NCI-H345 (cell line): ENCODE data around the gene ST8SIA5.

Experiments used
- DNase-seq: peaks from one replicate; lab custom pipeline; 2025; lab: John Stamatoyannopoulos, UW

ST8SIA5 gene

DNA sequence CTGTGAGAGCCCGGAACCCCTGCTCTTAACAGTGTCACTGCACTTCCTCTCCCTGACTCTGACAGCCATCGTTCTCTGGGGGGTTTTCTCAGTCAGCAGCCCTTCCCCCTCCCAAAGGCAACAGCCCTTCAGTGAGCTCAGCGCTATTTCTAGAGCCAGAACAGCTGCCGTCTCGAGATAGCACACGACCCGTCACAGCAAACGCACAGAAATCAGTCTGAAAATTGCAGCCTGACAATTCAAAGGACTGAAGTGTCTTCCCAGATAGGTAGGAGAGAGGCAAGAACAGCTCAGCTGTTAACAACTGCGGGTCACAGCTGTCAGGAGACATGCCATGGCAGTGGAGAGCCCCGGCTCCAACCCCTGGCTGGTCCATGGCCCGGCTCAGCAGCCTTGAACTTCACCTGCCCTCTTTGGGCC, 45.4 kb downstream of the ST8SIA5 start:
- DNase-seq, result no peak

DNA sequence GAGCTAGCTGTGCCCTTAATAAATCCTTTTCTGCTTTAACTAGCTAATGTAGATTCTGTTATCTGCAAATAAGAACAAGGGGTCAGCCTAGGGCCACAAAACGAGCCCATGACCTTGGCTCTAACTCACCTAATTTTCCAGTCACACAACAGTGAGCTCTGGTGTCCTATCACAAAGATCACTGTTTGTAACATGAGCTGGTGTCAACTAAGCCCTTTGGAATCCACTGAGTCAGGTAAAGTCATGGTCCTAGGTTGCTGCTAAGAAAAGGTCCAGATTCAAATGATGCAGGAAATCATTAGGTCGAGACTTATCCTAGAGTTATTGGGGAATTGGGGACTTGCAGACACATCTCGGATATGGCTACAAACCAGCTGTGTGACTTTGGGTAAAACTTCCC, 49.9 kb downstream of the ST8SIA5 start:
- DNase-seq, result no peak

DNA sequence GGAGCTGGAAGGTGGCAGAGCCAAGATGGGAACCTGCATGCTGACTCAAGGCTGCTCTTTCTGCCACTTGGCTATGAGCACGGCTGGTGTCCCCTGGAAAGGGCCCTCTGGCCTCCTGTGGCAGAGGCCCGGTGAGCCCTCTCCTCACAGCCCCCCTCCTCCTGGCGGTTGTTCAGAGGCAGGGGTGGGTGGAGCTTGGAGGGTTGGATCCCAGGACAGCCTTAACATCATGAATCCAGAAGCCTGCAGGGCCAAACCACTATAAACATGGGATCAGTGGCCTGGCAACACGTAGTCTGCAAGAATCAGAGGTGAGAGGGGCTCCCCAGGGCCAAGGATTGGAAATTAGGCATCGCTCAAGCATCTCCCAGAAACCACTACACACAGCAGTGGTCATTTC, 51.3 kb downstream of the ST8SIA5 start:
- no peak for DNase-seq

DNA sequence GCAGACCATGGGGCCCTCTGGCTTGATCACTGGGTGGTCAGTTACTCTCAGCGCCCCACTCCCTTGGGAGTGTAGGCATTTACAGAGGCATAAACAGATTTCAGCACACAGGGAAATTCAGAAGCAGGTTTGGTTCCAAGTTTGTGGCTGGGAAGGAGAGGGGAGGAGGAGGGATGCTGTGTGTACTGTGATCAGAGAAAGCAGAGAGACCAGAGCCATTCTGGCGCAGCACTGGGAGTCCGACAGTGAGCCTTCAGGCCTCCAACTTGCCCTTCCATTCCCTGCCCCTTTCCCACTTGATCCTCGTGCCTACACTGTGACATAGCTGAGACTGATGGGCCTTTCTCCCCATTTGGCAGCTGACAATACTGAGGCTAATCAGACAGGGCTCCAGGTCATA, 52.0 kb downstream of the ST8SIA5 start:
- DNase-seq, result no peak

DNA sequence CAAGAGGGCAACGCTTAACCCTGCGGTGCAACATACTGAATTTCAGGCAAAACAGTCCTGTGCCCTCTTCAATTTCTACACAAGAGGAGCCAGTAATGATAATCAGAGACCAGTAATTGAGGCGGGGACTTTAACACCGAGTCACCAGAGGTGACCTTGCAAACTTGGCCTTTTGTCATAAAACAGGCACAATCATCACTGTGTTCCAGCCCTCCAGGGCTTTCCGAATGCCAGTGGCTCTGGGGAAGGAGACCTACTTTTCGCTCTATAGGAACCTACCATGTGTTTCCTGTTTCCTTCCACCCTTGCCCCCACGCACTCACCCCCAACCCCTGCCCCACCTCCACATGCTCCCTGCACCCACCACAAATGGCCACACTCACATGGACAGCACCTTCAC, 52.7 kb downstream of the ST8SIA5 start:
- DNase-seq, result no peak

DNA sequence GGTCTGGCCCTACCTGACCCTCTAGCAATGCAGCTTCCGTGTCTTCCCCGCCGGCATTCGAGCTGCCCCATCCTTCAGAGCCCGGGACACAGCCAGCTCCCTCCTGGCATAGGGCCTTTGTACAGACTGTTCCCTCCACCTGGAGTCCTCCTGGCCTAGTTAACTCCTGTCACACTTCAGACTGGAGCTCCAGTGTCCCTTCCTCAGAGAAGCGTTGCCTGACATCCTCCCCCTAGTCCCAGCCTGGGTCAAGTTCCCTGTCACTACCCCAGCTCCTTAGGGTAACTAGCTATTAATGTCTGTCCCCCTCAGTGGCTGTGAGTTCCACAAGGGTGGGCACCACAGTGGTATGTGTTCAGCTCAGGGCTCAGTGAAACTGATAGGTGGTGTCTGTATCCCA, 54.4 kb downstream of the ST8SIA5 start:
- no peak for DNase-seq

DNA sequence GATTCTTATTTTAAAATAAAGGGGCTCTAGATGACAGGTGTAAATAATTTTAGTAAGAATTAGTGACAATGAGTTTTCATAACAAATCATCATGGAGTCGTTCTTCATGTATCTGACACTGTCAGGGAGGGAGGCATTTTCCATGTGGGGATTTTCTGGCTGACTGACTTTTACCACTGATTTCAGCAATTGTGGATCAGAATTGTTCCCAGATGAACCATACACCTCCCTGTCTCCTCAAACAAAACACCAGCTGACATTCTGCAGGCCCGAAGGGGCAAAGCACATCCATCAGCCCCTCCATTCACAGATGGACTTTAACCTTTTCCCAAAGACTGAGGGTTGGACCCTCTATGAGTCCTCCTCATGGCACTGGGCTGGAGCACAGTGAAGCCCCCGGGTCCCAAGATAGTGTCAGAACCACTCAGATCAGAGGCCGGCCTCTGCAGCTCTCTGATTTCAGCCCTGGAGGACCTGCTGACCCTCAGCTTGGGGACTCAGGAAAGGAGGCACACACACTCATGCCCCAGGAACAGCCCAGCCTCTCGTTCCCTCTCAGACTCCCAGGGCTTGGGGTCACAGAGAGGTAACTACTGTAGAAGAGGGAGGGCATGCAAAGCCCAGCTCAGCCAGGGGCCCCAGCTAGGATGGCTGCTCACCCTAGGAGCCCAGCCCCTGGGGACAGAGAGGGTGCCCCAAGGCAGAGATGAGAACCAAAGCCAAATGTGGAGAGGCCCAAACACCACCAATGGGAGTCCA, 56.6 kb downstream of the ST8SIA5 start:
- no peak for DNase-seq

DNA sequence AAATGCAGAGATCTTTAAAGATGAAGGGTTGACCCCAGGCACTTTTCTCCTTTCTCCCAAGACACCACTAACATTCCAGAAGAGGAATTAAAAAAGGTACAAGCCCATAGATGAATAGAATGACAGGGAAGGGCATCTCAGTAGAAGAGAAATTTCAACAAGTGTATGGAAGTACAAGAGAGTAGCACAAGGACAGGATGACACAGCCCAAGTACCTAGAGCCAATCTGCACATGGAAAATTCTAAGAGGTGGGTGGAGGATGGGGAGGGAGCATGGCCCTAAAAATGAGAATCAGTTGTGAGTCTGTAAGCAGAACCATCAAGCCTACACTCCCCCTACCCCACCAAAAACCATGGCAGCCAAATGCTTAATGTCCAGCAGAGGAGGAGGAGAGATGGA, 60.2 kb downstream of the ST8SIA5 start:
- no peak for DNase-seq

DNA sequence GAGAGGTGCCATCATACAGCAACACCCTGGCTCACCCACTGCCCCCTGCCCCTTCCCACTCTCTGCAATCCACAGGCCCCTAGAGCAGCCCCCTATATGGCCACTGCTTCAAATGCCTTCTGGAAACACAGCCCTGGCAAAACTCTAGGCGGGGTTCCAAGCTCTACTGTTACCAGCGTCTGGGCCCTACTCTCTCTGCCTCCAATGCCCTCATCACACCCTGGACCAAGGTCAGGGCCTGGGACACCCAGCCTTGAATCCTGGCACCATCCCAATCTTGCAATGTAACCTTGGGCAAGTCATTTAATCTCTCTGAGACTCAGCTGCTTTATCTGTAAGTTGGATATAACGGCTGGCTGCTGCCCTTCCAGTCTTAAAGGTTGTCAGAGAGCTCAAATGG, 60.6 kb downstream of the ST8SIA5 start:
- no peak for DNase-seq

DNA sequence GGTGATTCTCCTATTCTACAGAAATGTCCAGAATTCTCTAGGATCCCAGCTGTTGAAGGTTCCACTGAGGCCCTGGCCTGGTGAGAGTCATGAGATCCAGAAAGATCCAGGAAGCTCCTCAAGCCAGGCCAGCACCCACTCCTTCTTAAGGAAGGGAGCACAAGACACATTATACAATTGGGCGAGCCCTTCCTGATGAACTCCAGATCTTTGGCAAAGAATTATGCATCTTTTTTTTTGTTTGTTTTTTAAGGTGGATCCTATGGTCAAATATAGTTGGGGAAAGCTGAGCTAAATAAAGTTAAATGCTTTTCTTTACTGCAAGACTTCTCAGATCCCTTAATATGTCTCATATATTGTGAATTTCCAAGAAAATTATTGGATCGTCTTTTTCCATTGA, 62.9 kb downstream of the ST8SIA5 start:
- DNase-seq, result no peak

DNA sequence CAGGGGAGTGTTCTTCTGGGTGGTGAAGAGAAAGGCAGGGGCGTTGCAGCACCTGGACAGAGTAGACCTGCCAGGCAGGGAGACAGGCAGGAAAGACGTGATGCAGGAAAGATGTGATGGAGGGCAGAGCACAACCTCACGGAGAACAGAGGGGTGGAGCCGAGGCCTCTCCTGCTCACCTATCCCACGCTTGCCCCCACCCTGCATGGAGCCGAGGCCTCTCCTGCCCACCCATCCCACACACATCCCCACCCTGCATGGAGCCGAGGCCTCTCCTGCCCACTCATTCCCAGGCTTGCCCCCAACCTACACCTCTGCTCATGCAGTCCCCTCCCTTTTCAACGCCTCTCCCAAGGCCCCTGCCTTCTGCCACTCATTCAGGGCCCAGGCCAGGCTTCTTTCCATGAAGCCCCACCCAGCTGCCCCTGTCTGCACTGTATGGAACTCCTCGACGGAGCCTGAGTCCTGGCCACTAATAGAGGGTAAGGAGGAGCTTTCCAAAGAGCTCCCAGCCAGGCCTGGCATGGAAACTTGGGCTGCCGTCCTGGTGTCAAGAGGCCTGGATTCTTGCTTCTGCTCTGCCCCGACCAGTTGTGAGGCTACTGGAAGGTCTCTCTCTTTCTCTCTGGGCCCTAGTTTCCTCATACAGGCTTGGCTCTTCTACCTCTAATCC, 67.9 kb downstream of the ST8SIA5 start:
- no peak for DNase-seq

DNA sequence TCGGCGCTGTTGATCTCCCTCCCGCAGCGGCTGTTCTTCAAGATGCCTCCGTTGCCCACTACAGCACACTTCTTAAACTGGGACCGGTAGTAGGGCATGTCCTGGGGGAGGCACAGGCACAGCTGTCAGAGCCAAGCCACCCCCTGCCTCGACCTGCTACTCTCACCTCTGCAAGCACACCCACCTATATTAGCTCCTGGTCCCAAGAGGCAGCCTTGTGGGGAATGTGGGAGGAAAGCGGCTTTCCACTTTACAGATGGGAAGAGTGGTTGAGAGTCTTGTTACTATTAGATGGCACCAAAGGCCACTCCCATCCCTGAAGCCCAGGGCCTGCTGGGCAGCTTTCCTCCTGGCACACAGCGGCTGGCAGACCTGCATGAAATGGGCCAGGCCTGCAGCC, 70.7 kb downstream of the ST8SIA5 start:
- DNase-seq, result no peak

DNA sequence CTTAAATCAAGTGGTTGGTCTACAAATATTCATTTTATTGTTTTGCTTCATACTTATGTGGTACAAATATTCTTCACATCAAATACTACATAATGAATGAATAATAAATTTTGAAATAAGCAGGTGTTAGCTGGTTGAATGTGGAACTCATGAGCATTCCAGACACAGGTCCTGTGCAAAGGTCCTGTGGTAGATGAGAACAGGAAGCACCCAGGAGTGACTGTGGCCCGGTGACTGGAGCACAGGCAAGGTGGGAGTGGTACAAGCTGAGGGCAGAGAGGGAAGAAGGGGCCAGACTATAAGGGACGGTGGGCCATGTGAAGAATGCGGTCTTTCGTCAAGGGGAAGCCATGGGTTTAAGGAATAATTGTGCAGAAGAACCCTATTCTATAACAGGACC, 73.6 kb downstream of the ST8SIA5 start:
- DNase-seq, result no peak

DNA sequence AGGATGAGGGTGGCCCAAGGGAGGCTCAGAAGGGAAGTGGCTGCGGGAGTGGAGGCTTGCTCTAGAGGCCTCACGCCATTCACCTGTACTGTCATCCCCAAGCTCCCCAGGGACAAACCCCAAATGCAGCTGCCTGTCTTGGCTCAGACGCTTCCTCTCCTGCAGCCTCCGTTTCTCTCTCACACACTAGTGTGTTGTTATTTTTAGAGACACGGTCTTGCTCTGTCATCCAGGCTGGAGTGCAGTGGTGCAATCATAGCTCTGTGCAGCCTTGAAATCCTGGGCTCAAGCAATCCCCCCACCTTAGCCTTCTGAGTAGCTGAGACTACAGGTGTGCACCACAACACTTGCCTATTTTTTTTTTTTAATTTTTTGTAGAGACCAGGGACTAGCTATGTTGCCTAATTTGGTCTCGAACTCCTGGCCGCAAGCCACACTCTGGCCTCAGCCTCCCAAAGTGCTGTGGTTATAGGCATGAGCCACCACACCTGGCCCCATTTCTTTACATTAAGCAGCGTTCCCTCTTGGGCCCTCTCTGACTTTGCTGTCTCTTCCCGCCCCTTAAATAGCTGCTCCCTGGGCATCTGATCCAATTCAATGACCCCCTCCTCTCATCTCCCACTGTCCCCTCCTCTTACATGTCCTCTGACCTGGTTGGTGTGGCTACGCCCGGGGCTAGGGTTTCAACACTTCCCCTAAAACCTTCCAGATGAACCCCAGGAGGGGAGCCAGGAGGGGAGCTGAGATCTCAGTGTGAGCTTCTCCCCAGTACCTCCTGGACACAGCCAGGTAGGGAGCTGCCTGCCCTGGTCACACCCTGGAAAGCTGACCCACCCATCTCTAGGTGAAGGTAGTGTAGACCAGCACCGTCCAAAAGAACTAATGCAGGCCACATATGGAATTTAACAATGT, 75.8 kb downstream of the ST8SIA5 start:
- no peak for DNase-seq

DNA sequence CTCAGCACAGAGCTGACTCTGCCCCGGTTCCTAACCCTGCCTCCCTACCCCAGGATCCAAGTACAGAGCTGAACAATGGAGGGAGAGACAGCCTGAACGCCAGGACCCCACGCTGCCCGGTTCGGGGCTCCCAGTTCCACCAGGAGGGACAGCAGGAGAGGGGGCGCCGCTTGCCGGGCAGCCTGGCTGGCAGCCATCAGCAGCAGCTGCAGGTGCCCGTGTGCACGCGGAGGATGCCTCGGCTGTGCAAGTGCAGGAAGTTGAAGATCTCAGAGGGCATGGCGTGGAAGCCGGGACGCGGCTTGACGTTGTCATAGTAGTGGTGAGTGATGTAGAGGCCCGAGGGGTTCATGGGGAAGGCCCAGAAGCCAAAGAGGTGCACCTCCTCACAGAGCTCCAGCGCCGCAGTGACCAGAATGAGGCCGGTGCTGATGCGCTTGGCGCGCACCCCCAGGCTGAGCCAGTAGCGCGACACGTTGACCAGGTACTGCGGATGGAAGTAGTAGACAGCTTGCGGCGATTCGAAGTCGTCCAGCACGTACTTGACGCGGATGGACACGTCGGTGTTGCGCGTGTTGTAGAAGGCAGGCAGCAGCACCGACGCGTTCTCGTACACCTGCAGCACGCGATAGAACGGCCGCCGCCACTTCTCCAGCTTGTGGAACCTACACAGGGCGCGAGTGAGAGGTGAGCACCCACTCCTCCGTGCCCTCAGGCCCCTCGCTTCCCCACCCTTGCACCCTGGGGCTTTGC, 76.8 kb downstream of the ST8SIA5 start:
- DNase-seq, result no peak

DNA sequence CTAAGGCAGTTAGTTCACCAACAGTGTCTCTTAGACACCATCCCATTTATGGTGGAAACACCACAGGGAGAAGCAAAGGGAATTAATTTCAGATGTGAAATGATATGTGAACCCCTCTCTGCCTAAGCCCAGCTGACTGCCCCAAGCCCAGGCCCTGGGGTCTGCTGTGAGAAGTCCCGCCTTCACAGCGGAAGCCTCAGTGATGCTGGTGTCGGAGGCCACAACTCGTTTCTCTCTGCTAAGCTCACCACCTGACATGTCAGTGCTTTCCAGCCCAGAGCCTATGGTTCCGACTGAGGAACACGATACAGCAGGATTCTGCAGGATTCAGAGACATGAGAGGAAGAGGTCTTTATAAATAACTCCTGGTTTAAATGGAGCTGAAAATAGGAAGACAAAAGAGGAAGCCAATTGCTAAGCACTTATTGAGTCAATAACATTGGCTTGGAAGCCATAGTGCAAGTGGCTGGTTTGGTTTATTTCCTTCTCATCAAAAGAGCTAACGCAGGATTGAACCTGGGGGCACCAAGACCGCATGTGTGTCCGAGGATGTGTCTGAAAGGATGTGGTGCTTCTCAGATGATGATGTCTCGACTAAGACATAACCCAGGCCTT, 78.0 kb downstream of the ST8SIA5 start:
- no peak for DNase-seq

DNA sequence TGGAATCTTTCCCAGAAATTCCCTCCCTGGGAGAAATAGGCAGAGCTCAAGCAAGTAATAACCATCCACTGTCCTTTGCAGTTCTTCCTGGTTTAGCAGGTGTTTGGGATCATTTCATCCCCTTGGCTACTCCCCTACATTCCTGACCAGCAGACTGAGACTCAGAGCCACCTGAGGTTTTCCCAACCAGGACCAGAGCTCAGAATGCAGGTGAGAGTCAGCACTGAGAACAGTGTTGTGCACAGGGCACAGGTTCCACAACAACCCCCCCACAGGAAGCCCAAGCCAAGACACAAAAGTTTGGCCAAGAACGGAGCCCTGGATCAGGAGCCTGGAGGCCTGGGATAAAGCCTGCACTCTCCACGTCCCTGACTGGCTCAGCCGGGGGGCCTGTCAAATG, 78.8 kb downstream of the ST8SIA5 start:
- DNase-seq, result no peak

DNA sequence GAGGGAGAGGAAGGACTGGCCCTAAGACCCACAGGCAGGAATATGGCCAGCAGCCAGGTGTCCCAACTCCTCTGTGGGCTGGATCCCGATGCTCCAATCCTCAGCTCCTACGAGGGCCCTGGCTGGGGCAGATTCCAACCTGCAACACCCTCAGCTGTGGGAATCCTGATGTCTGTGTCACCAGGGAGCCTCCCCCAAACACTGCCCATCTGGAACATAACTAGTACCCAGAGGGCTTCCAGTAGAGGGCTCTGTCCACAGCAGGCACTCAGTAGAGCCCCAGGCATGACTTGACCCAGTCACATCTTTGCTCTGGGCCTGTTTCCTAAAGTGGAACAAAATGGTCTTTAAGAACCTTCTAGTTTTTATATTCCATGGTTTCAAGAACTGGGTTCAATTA, 79.2 kb downstream of the ST8SIA5 start:
- no peak for DNase-seq

DNA sequence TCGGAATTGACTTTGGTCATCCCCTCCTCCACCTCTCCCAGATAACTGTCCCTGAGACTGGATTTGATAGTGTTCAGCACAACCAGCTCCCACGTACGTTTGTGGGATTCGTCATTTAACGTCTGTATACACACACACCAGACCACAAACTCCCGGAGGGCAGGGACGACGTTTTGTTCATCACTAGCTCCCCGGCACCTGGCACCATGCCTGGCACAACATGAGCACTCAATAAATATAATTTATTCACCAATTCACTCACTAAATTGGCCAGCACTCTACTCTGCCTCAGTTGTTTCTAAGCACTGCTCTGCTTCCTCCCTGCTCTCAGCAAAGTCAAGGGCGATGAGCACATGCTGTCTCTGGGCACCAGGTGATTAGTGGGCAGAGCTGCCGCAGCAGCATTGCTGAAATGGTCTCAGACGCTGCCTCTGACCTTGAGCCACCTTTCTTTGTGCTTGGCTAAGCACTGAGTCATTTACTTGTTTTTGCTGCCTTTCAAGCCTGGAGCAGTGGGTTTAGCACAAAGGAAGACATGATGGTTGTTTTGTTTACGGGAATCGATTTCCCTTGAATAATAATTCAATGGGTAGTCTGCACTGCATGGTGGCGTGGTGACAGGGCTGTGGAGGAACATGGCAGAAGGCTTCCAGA, 80.5 kb downstream of the ST8SIA5 start:
- peak; percentile 75 for DNase-seq

DNA sequence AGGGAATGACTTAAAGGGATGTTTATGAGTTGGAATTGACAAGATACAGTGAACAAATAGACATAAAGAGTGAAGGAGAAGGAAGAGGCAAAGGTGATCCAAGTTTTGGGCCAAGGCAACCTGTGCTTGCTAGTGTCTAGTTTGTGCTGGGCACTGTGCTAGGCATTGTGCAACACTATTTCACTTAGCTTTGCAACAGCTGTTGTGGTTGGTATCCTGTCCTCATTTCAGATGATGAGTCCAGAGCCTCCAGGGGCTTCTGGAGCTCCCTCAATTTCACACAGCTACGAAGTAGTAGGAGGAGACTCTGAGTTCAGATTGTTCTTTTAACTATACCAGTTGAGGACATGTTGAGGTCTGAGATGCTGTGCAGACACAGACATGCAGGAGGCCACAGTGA, 81.7 kb downstream of the ST8SIA5 start:
- no peak for DNase-seq
